Measurements from ENCODE around the gene GDAP2.

DNA sequence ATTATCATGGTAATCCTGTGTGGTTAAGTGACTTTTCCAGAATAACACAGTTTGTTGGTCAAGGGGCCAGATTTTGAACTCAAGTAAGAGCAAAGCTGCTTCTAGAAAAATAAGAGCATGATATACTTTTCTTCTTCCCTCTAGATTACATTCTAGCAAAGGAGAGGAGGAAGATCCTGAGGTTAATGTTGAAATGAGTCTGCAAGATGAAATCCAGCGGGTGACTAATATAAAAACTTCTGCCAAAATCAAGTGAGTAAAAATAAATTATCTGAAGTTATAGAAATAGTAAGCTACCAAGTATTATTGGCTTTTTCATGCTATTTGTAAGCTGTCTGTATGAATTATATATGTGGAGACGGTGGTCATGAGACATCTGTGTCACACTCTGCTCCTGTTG, 12.9 kb upstream of the GDAP2 start:
- TF ChIP-seq, protein P1, sequence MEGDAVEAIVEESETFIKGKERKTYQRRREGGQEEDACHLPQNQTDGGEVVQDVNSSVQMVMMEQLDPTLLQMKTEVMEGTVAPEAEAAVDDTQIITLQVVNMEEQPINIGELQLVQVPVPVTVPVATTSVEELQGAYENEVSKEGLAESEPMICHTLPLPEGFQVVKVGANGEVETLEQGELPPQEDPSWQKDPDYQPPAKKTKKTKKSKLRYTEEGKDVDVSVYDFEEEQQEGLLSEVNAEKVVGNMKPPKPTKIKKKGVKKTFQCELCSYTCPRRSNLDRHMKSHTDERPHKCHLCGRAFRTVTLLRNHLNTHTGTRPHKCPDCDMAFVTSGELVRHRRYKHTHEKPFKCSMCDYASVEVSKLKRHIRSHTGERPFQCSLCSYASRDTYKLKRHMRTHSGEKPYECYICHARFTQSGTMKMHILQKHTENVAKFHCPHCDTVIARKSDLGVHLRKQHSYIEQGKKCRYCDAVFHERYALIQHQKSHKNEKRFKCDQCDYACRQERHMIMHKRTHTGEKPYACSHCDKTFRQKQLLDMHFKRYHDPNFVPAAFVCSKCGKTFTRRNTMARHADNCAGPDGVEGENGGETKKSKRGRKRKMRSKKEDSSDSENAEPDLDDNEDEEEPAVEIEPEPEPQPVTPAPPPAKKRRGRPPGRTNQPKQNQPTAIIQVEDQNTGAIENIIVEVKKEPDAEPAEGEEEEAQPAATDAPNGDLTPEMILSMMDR (IDR thresholded peaks at IDR 0.05), result no peak
- no peak for TF ChIP-seq POLR2A (IDR thresholded peaks at IDR 0.05)

Measured in uterus (tissue), 2 donors.